Brain microvascular endothelial cell (primary cell): Measurements from ENCODE around the gene CHAT.

ENCODE experiments used
- DNase-seq: peaks from one replicate; pipeline ENCODE4 v3.0.0-alpha.2; 2020
- H3K27ac ChIP-seq: fragments of 250-450 bp; sonication (Bioruptor Pico); 2 replicates; pipeline ENCODE4 v1.5.1; 2020; ENCODE audit warnings: mild to moderate bottlenecking, moderate library complexity
- H3K27me3 ChIP-seq: fragments of 250-450 bp; sonication (Bioruptor Pico); replicated peaks from 2 replicates; pipeline ENCODE4 v1.5.1; 2020; ENCODE audit warnings: mild to moderate bottlenecking
- H3K36me3 ChIP-seq: fragments of 250-450 bp; sonication (Bioruptor Pico); replicated peaks from 2 replicates; pipeline ENCODE4 v1.5.1; 2020; ENCODE audit warnings: mild to moderate bottlenecking
- H3K4me3 ChIP-seq: 2 replicates; pipeline ENCODE4 v1.5.1; 2011; ENCODE audit warnings: low read depth, mild to moderate bottlenecking, control low read depth, low read length, moderate library complexity
- CTCF ChIP-seq: IDR thresholded peaks from 2 replicates; pipeline ENCODE4 v1.5.1; 2011; ENCODE audit warnings: low read depth, mild to moderate bottlenecking, moderate library complexity, low read length, control low read depth, inconsistent platforms; ENCODE audit errors: missing control alignments
- in situ Hi-C: cut with HindIII; loops from 2 replicates; pipeline ENCODE4 v1.10.0; 2017; ENCODE audit warnings: low sequenced_read_pairs, low pct_ligation_motif_present

CHAT gene

GRCh38 chr10:49620286-49620810 is 6.5 kb downstream of the CHAT start:
- peaks cover 23% of the 10 kb centered on the region for H3K27me3 ChIP-seq

GRCh38 chr10:49620841-49621378 is 7.1 kb downstream of the CHAT start:
- Histone ChIP-seq H3K4me3 (no peak overlapping the region), H3K27ac (no peak overlapping the region), H3K36me3 (no peaks in the 10 kb centered on the region), H3K27me3 (peaks cover 18% of the 10 kb centered on the region)
- no peak for DNase-seq
- TF ChIP-seq CTCF: no peak
- in situ Hi-C loops: no loop called here

More at GRCh38 chr10:49620286-49620810, 6.5 kb downstream of the CHAT start:
- no peak overlapping the region for H3K27ac ChIP-seq
- no peaks in the 10 kb centered on the region for H3K36me3 ChIP-seq
- DNase-seq: no peak
- TF ChIP-seq CTCF: no peak
- in situ Hi-C loops: no loop called here
- H3K4me3 ChIP-seq: no peak overlapping the region

DNA sequence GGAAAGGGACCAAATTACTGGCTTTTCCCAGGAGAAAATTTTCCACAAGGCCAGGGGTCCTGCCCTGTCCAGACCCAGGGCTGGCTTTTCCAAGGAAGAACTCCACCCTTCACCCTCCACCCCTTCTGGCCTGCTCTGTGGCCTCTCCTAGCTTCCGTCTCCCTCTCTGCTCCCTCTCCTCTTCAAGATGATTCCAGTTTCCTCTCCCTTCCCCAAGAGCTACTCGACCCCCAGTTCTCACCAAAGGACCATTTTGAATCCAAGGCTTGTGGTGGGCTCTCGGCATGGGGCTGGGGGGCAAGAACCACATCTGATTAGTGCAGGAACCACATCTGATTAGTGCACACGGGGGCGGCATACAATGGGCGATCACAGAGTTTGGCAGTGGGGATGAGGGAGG is 7.7 kb downstream of the CHAT start:
- DNase-seq: no peak
- peaks cover 16% of the 10 kb centered on the region for H3K27me3 ChIP-seq
- H3K36me3 ChIP-seq: no peaks in the 10 kb centered on the region
- H3K27ac ChIP-seq: no peak overlapping the region
- in situ Hi-C loops: no loop called here
- TF ChIP-seq CTCF: no peak
- H3K4me3 ChIP-seq: no peak overlapping the region

- Histone ChIP-seq H3K27me3 (peaks cover 11% of the 10 kb centered on the region), H3K27ac (no peak overlapping the region), H3K4me3 (no peak overlapping the region), H3K36me3 (no peaks in the 10 kb centered on the region)
- no peak for DNase-seq
- no peak for TF ChIP-seq CTCF
- in situ Hi-C loops: no loop called here
Measured at GRCh38 chr10:49622426-49623425, 8.9 kb downstream of the CHAT start.

DNA sequence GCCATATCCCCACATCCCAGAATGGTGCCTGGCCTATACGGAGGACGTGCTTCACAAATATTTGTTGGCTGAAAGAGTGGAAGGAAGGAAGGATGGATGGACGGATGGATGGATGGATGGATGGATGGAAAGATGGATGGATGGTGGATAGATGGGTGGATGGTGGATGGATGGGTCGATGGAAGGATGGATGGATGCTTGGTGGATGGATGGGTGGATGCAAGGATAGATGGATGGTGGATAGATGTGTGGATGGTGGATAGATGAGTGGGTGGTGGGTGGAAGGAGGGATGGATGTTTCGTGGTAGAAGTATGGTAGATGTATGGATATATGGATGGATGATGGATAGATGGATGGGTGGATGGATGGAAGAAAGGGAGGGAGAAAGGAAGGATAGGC is 10.8 kb downstream of the CHAT start:
- no peaks in the 10 kb centered on the region for H3K36me3 ChIP-seq
- H3K4me3 ChIP-seq: no peak overlapping the region
- TF ChIP-seq CTCF: no peak
- H3K27me3 ChIP-seq: peaks cover 3% of the 10 kb centered on the region
- no peak overlapping the region for H3K27ac ChIP-seq
- DNase-seq: no peak
- in situ Hi-C loops: no loop called here
